ENCODE results near the gene PSMD5. TPM values are rescaled to one million over a fixed set of nuclear protein-coding genes. Genes with fewer than 3 reads are reported as not detected.

Gene PSMD5
- total and polyA plus RNA-seq, 9 of the 15 experiments (the other 6 are each of a cell fraction or from before 2014, with no cell fraction given) = 46.4 to 148 (median 76.3) TPM

DNA sequence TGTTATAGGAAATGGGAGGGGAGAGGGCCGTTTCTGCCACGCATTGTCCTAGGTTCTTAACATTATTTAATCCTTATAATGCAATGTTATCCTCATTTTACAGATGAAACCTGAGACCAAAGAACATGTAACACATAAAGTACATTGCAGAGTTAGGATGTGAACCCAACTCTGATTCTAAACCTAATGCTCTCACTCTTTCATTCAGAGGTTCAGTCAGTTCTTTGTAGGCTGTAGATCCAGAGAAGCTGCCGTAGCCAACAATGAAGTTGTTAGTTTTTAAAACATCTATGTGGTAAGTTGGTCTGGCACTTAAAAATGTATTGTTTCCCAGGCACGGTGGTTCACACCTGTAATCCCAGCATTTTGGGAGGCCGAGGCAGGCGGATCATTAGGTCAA, 10.5 kb upstream of the PSMD5 start:
- POLR2A ChIA-PET = interaction anchor here (0.7 to 5.9 kb wide), 9 partner anchors 8 to 268 kb away, joined by 3 to 78 read pairs (median 4); partner anchors contain the start of gene PSMD5
- DNase-seq (ENCODE audit: extremely low read depth in 1 of 4, low spot score in 3 of 4) (no peak), ATAC-seq (no peak), FAIRE-seq (no peak)
- Histone ChIP-seq H4K20me1 (replicated peaks; ENCODE audit: control insufficient read depth, insufficient read depth, low read length) (no peaks in the 10 kb centered on the region), H3K27ac (ENCODE audit: extremely low read depth, low read depth, low read length) (no peak overlapping the region), H3K36me3 (ENCODE audit: control insufficient read depth, insufficient read depth, low read length) (peaks cover 56% of the 10 kb centered on the region), H3K27me3 (ENCODE audit: control insufficient read depth in 2 of 2, insufficient read depth in 2 of 2, low read length in 2 of 2) (no peaks in the 10 kb centered on the region), H3K9me1 (ENCODE audit: control insufficient read depth, insufficient read depth, low read length) (peaks cover 5% of the 10 kb centered on the region), H3K9me3 (replicated peaks; ENCODE audit: control insufficient read depth, insufficient read depth, low read depth, low read length) (no peaks in the 10 kb centered on the region), H3K4me2 (ENCODE audit: insufficient read depth, low read length) (no peak overlapping the region), H3K79me2 (ENCODE audit: control insufficient read depth, insufficient read depth, low read length) (no peaks in the 10 kb centered on the region), H3K4me3 (no peak overlapping the region), H3K9ac (ENCODE audit: insufficient read depth in 1 of 2, low read depth in 2 of 2, low read length in 2 of 2) (no peak overlapping the region), H2AFZ (ENCODE audit: low read depth, low read length) (no peak overlapping the region), H3K4me1 (replicated peaks in 1 of 2; ENCODE audit: control insufficient read depth in 2 of 2, insufficient read depth in 2 of 2, low read length in 2 of 2) (peaks cover 0 to 3% of the 10 kb centered on the region in 2 experiments; a peak in 1 of 5 replicates)
- 83% methylated on average over 6 of the region's 6 CpGs for WGBS (ENCODE audit: insufficient coverage, low coverage, missing lambda C conversion rate)
- CTCF ChIA-PET (ENCODE audit: low intra/inter-chr PET ratio) = no interaction called here
- in situ Hi-C loops (cut with MboI) (no loop called here), intact Hi-C loops (cut with micrococcal nuclease) (no loop called here)
- TF ChIP-seq, protein P1, sequence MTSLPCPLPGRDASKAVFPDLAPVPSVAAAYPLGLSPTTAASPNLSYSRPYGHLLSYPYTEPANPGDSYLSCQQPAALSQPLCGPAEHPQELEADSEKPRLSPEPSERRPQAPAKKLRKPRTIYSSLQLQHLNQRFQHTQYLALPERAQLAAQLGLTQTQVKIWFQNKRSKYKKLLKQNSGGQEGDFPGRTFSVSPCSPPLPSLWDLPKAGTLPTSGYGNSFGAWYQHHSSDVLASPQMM (CRISPR knock-in tag; IDR thresholded peaks at IDR 0.05) = peak; percentile 48; the same call in 1 of the 2 replicates
- TF ChIP-seq TEAD4 (IDR thresholded peaks at IDR 0.05; ENCODE audit: low read length) (no peak), TEAD4 (CRISPR knock-in tag; IDR thresholded peaks at IDR 0.05; ENCODE audit: borderline replicate concordance) (0 out of 2 replicates have a peak, but pooled peaks have one; percentile 55), JUN (IDR thresholded peaks at IDR 0.05; ENCODE audit: borderline replicate concordance, low read depth, low read length) (no peak), JUN (CRISPR knock-in tag; IDR thresholded peaks at IDR 0.05; ENCODE audit: borderline replicate concordance) (0 out of 2 replicates have a peak, but pooled peaks have one; percentile 50), PTRF (tag; IDR thresholded peaks at IDR 0.05) (no peak)
- BruUV-seq (replicated peaks) = no TSS peak
